Esophagus muscularis mucosa (tissue), 4 donors: Measurements from ENCODE around the gene NRCAM. TPM values are rescaled to one million over a fixed set of nuclear protein-coding genes. Genes with fewer than 3 reads are reported as not detected.
A peak's percentile ranks its signal among the peaks of the same experiment; 100 is the strongest.

Source experiments
- DNase-seq: peaks from one replicate; pipeline ENCODE4 v3.0.0-alpha.2; 2017; ENCODE audit errors: extremely low spot score
- H3K27ac ChIP-seq, 4 donors: fragments of 200-600 bp; sonication (generic); replicated peaks in 1 of 4; 1 replicate in 3 of 4; 2 replicates in 1 of 4; pipeline ENCODE4 v1.5.1; 2016 to 2019; ENCODE audit warnings: mild to moderate bottlenecking in 1 of 4
- H3K27me3 ChIP-seq, 4 donors: fragments of 200-600 bp; sonication (generic); one replicate each; pipeline versions ENCODE4 v1.5.1 to v1.6.0; 2016 to 2019
- H3K36me3 ChIP-seq, 4 donors: fragments of 200-600 bp; sonication (generic); one replicate each; pipeline ENCODE4 v1.5.1; 2016 to 2019
- H3K4me1 ChIP-seq, 4 donors: fragments of 200-600 bp; sonication (generic); one replicate each; pipeline ENCODE4 v1.5.1; 2016 to 2019
- H3K4me3 ChIP-seq, 4 donors: fragments of 200-600 bp; sonication (generic); 1 replicate in 2 of 4; 2 replicates in 2 of 4; pipeline ENCODE4 v1.5.1; 2016 to 2019; ENCODE audit warnings: mild to moderate bottlenecking in 4 of 4, moderate library complexity in 1 of 4
- H3K9me3 ChIP-seq, 4 donors: fragments of 200-600 bp; sonication (generic); 1 replicate in 3 of 4; 2 replicates in 1 of 4; pipeline ENCODE4 v1.5.1; 2016 to 2019
- CTCF ChIP-seq, 3 experiments: fragments of 200-600 bp in 2 of 3; fragments of 450-650 bp in 1 of 3; sonication (generic) in 2 of 3; IDR thresholded peaks; one replicate each; pipeline ENCODE4 v1.5.1; 2017 to 2019; ENCODE audit warnings: antibody characterized with exemption in 3 of 3, mild to moderate bottlenecking in 2 of 3, moderate library complexity in 1 of 3
- EP300 ChIP-seq: sonication (generic); formaldehyde crosslinking; IDR thresholded peaks from one replicate; pipeline ENCODE4 v1.6.1; 2017; ENCODE audit warnings: antibody characterized with exemption
- POLR2A ChIP-seq: fragments of 450-650 bp; IDR thresholded peaks from one replicate; pipeline ENCODE4 v1.6.1; 2017; ENCODE audit warnings: antibody characterized with exemption, moderate library complexity, mild to moderate bottlenecking, low read depth
- POLR2AphosphoS5 ChIP-seq, 2 donors: sonication (generic); formaldehyde crosslinking; IDR thresholded peaks; one replicate each; pipeline ENCODE4 v1.6.1; 2017; ENCODE audit warnings: antibody characterized with exemption in 2 of 2
- WGBS: methylation state at CpG from one replicate; pipeline ENCODE4 v1.1.5; 2018; 5-methylcytosine and 5-hydroxymethylcytosine counted together
- intact Hi-C: fragments of 100-400 bp; cut with DNase I; formaldehyde crosslinking; loops from one replicate; pipeline ENCODE4 v1.15.1; 2023
- total RNA-seq, 4 donors: library from RNA; depleted of rRNA; stranded (reverse); fragments of >200 nt; gene quantifications; one replicate each; pipeline versions ENCODE4 v1.1.0 to v1.2.1, GENCODE V29; 2016

Gene NRCAM
- total RNA-seq, 4 donors from 2014 or later = 2.9 to 5.2 (median 3.3) TPM

- WGBS = 95% methylated on average over 13 of the region's 13 CpGs
- DNase-seq = peak; percentile 70
- Histone ChIP-seq H3K36me3 (no peaks in the 10 kb centered on the region), H3K4me1 (peaks cover 0 to 14% (median 9%) of the 10 kb centered on the region in 4 donors), H3K27ac (no peak overlapping the region), H3K9me3 (no peaks in the 10 kb centered on the region), H3K4me3 (no peak overlapping the region), H3K27me3 (no peaks in the 10 kb centered on the region)
- intact Hi-C loops = loop anchor here (1.0 kb wide), 1 partner anchor 8 kb away; no protein-coding TSS in a partner anchor
- TF ChIP-seq EP300 = no peak
Observed at GRCh38 chr7:108132551-108133265, 323.5 kb downstream of the NRCAM start.

- Histone ChIP-seq H3K4me3 (no peak within 1 kb of the TSS), H3K4me1 (peaks cover 0 to 14% (median 9%) of the 10 kb centered on the region in 4 donors), H3K9me3 (no peaks in the 10 kb centered on the region), H3K27me3 (no peaks in the 10 kb centered on the region), H3K27ac (no peak within 1 kb of the TSS), H3K36me3 (no peaks in the 10 kb centered on the region)
- 96% methylated on average over 3 of the region's 3 CpGs for WGBS
- intact Hi-C loops = no loop called here
- TF ChIP-seq POLR2A (no peak), POLR2AphosphoS5 (IDR thresholded peaks at IDR 0.05) (no peak), CTCF (IDR thresholded peaks at IDR 0.05) (no peak), EP300 (no peak)
- no peak for DNase-seq
Observed at GRCh38 chr7:108130261-108130660, 326.0 kb downstream of the NRCAM start, which contains the start of gene LAMB4. TSS of gene LAMB4 (minus strand) at chr7:108130361. CDS start at chr7:108123164, 7,197 bp downstream.

- no peaks in the 10 kb centered on the region for H3K27me3 ChIP-seq
- intact Hi-C loops = no loop called here
- WGBS = 73% methylated on average over 7 of the region's 7 CpGs
Observed at GRCh38 chr7:108129018-108129965, 326.9 kb downstream of the NRCAM start.

GRCh38 chr7:108128514-108128913, 327.7 kb downstream of the NRCAM start:
- H3K4me1 ChIP-seq = peaks cover 0 to 14% (median 9%) of the 10 kb centered on the region in 4 donors
- no peaks in the 10 kb centered on the region for H3K9me3 ChIP-seq
- 93% methylated on average over 3 of the region's 3 CpGs for WGBS
- no peaks in the 10 kb centered on the region for H3K36me3 ChIP-seq
- H3K4me3 ChIP-seq = no peak overlapping the region
- no peaks in the 10 kb centered on the region for H3K27me3 ChIP-seq
- intact Hi-C loops = no loop called here
- TF ChIP-seq CTCF (IDR thresholded peaks at IDR 0.05) (no peak), EP300 (no peak), POLR2A (no peak), POLR2AphosphoS5 (IDR thresholded peaks at IDR 0.05) (no peak)
- peak; percentile 47 for DNase-seq
- no peak overlapping the region for H3K27ac ChIP-seq

More at GRCh38 chr7:108129018-108129965, 326.9 kb downstream of the NRCAM start:
- Histone ChIP-seq H3K9me3 (no peaks in the 10 kb centered on the region), H3K4me1 (peaks cover 0 to 14% (median 9%) of the 10 kb centered on the region in 4 donors), H3K4me3 (no peak overlapping the region), H3K36me3 (no peaks in the 10 kb centered on the region), H3K27ac (no peak overlapping the region)
- DNase-seq = peak; percentile 75
- no peak for TF ChIP-seq CTCF (IDR thresholded peaks at IDR 0.05)
- TF ChIP-seq POLR2AphosphoS5 (IDR thresholded peaks at IDR 0.05) = no peak
- TF ChIP-seq EP300 = no peak
- no peak for TF ChIP-seq POLR2A

DNA sequence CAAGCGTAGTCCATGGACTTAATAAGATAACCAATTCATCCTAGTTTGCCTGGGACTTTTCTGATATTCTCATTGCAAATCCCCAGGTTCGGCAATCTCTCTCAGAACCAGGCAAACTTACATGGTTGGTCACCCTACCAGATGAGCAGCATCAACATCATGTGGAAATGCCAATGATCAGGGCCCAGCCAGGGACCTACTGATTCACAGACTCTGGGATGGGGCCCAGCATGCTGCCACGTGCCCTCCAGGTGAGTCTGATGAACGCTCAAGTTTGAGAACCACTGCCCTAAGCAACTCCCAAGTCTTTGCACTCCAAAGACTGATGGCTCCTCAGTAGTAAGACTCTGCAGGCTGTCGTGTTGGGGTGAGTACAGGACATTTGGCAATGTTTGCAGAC, 328.8 kb downstream of the NRCAM start:
- Histone ChIP-seq H3K9me3 (no peaks in the 10 kb centered on the region), H3K4me1 (peaks cover 0 to 19% (median 9%) of the 10 kb centered on the region in 4 donors), H3K27ac (no peak overlapping the region), H3K27me3 (no peaks in the 10 kb centered on the region), H3K4me3 (no peak overlapping the region), H3K36me3 (no peaks in the 10 kb centered on the region)
- TF ChIP-seq CTCF (IDR thresholded peaks at IDR 0.05) (no peak), POLR2AphosphoS5 (IDR thresholded peaks at IDR 0.05) (no peak), EP300 (no peak), POLR2A (no peak)
- 86% methylated on average over 5 of the region's 5 CpGs for WGBS
- intact Hi-C loops = no loop called here
- DNase-seq = peak; percentile 12
